ACHN (cell line): ENCODE results near the gene GSK3A.

Source experiments
- DNase-seq: peaks from one replicate; pipeline ENCODE4 v3.0.0-alpha.2; 2015
- in situ Hi-C: cut with HindIII; loops from 2 replicates; pipeline ENCODE4 v1.10.0; 2017; ENCODE audit warnings: low sequenced_read_pairs, low pct_ligation_motif_present, low pct_unique_long_range_greater_than_20kb

GSK3A gene

GRCh38 chr19:42193706-42194105 is 48.7 kb downstream of the GSK3A start:
- DNase-seq = no peak
- in situ Hi-C loops = no loop called here

DNA sequence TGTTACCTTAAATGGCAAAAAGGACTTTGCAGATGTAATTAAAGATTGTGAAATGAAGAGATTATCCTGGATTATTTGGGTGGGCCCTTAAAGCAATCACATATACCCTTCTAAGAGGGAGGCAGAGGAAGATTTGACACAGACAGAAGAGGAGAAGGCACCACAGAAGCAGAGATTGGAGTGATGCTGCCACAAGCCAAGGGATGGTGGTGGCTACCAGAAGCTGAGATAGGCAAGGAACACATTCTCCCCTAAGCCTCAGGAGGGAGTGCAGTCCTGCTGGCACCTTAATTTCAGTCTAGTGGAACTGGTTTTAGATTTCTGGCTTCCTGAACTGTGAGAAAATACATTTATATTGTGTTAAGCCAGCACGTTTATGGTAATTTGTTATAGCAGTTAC is 49.1 kb downstream of the GSK3A start:
- DNase-seq = no peak
- in situ Hi-C loops = no loop called here

GRCh38 chr19:42191855-42192254 is 50.5 kb downstream of the GSK3A start:
- DNase-seq = peak; percentile 76
- in situ Hi-C loops = no loop called here

GRCh38 chr19:42191330-42191729 is 51.1 kb downstream of the GSK3A start:
- in situ Hi-C loops = no loop called here
- no peak for DNase-seq

DNA sequence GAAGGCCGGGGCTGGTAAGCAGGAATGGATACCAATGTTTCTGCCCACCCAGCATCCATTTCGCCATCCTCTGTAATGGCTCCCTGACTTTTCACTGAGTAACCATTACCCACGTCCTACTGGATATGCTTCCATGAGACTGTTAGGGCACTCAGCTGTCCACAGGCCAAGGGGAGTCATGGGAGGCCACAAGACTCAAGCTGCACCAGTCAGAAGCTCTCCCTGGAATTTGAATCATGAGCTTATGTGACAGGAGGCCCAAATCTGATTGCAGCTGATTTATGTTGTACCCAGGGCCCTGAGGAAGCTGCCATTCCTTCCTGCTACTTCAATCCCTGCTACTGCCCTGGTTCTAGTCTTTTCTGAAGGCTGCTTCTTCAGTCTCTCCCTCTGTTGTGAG is 53.3 kb downstream of the GSK3A start:
- in situ Hi-C loops = no loop called here
- DNase-seq = no peak

- DNase-seq = no peak
- in situ Hi-C loops = no loop called here
Observed at GRCh38 chr19:42188665-42189064, 53.7 kb downstream of the GSK3A start.

DNA sequence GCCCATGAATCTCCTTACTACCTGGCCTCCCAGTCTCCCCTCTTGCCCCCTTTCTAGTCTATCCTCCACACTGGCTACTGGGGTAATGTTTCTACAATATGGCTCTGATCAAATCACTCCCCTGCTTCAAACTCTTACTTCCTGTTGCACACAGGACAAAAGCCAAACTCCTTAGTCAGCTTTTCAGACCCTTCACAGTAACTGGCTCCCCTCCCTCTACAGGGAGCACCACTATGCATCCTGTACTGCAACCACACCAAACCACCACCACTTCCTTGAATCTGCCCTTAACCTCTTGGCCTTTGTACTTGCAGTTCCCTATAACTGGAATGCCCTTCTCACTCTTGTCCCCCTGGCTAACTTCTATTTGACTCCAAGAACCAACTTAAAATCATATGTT is 57.1 kb downstream of the GSK3A start:
- in situ Hi-C loops = no loop called here
- DNase-seq = no peak

DNA sequence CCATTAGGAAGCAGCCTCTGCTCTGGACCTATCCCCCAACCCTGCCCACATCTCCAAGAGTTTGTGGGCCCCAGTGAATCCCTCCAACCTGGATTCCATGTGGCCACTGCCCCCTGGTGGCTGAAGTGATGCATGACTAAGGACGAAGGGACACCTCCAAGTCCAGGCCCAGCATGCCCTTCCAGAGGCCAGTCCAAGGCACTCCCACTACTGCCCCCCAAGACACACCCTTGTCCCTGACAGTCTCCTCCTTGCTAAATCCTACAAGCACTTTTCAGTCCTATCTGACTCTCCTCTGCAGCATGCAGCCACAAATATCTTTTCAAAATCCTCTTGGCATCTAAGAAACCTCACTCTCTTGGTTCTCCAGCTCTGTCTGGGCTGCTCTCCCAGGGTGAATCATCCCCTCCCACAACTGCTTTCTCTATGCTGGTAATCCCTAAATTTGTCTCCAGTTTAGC is 58.0 kb downstream of the GSK3A start:
- in situ Hi-C loops = no loop called here
- peak; percentile 68 for DNase-seq
